H1 (cell line): ENCODE data around the gene IL6ST. TPM values are rescaled to one million over a fixed set of nuclear protein-coding genes. Genes with fewer than 3 reads are reported as not detected.
A peak's percentile ranks its signal among the peaks of the same experiment; 100 is the strongest.

ENCODE experiments used
- BRCA1 ChIP-seq: IDR thresholded peaks from 2 replicates; pipeline ENCODE4 v1.6.1; 2012; ENCODE audit warnings: low read depth, low read length, improper control_type of control experiment
- CEBPB ChIP-seq: IDR thresholded peaks from 2 replicates; pipeline ENCODE4 v1.6.1; 2012; ENCODE audit warnings: low read depth, low read length
- CREB1 ChIP-seq: IDR thresholded peaks from 2 replicates; pipeline ENCODE4 v1.6.1; 2012; ENCODE audit warnings: inconsistent platforms
- JUN ChIP-seq: IDR thresholded peaks from 2 replicates; pipeline ENCODE4 v1.6.1; 2011; ENCODE audit warnings: low read depth, mild to moderate bottlenecking, improper control_type of control experiment, low read length
- KDM1A ChIP-seq: fragments of 200-600, 300-600 bp; sonication (generic); IDR thresholded peaks from 2 replicates; pipeline ENCODE4 v1.7.1; 2016; ENCODE audit warnings: mild to moderate bottlenecking, low read length, borderline replicate concordance
- RNF2 ChIP-seq: fragments of 200-900, 300-1000 bp; sonication (generic); IDR thresholded peaks from 2 replicates; pipeline ENCODE4 v1.7.1; 2016; ENCODE audit warnings: borderline replicate concordance, low read depth, mild to moderate bottlenecking, antibody characterized with exemption, low read length; ENCODE audit not compliant: poor library complexity, severe bottlenecking; ENCODE audit errors: missing control alignments
- SAP30 ChIP-seq: fragments of 300-600 bp; sonication (generic); IDR thresholded peaks from 2 replicates; pipeline ENCODE4 v1.7.1; 2012; ENCODE audit warnings: low read length, moderate library complexity, mild to moderate bottlenecking, inconsistent platforms; ENCODE audit not compliant: insufficient read depth, insufficient replicate concordance
- SUZ12 ChIP-seq: fragments of 200-600 bp; sonication (generic); IDR thresholded peaks from 2 replicates; pipeline ENCODE4 v1.6.1; 2012; ENCODE audit warnings: mild to moderate bottlenecking, inconsistent platforms, low read length, moderate library complexity, mixed read lengths
- TCF12 ChIP-seq: IDR thresholded peaks from 2 replicates; pipeline ENCODE4 v1.6.1; 2011; ENCODE audit warnings: low read depth, mild to moderate bottlenecking, low read length
- polyA plus RNA-seq, 7 experiments: library from polyadenylated mRNA; depleted of rRNA in 3 of 7; stranded (reverse) in 5 of 7; unstranded in 2 of 7; fragments of >200 nt in 5 of 7; fragments of 200-250 nt in 2 of 7; gene quantifications; 1 replicate in 5 of 7; 2 replicates in 1 of 7; 4 replicates in 1 of 7; pipeline versions ENCODE4 v1.2.1 to v1.2.3, GENCODE V29; 2011 to 2013; ENCODE audit warnings: missing spikeins in 2 of 7, mixed read lengths in 2 of 7
- total RNA-seq: library from RNA; stranded (reverse); fragmentation: NEBNext Ultra II Directional; extraction: Animal tissue kit (Norgen Biotek cat#: 25700); gene quantifications from 2 replicates; pipeline ENCODE4 v1.2.1, GENCODE V29; 2021
- TF ChIP-seq, protein P1 (sequence below): fragments of 300-600 bp; sonication (generic); IDR thresholded peaks from 2 replicates; pipeline ENCODE4 v1.7.1; 2012; ENCODE audit warnings: low read length, moderate library complexity, mild to moderate bottlenecking, inconsistent platforms; ENCODE audit not compliant: insufficient replicate concordance

Gene IL6ST
- total and polyA plus RNA-seq, 2 of the 8 experiments (the other 6 are each of a cell fraction or from before 2014, with no cell fraction given) = 1.4 to 11.1 TPM

DNA sequence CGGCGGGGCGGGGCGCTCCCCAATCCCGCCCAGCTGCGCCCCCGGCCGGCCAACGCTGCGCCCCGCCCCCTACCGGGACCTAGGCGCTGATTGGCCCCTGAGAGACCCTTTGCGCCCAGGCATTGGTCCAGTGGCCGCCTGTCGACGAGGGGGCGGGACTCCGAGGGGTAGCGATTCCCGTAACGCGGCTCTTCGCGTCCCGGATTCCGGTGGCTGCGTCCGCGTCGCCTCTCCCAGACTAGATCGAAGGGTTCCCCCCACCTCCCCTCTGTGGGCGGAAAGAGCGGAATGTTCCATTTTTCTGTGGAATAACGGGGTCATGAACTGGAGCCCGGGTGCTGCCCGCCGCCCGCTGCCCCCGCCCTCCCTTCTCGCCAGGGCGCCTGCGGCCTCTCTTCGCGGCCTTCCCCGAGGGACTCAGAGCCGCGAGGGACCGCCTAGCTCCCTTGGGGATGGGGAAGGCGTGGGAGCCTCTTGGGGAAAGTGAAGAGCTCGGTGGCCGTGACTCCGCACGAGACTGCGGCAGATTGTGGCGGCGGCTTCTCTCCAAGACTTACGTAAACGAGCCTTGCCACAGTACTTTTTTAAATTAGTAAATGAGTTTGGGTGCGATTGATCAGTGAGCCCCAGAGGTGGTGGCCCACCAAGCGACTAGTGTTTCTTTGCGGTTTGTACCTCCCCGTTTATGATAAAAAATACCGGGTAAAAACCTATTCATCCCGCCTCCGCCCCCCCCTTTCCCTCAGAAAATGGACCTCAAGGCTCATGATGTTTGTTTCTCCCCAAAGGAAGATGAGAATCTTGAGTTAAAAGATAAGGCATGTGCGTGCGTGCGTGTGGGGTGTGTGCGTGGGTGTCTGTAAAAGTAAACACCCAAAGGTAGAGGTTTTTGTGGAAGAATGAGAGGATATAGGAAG is 493 bp upstream of the IL6ST start (continued):
- TF ChIP-seq, protein P1, sequence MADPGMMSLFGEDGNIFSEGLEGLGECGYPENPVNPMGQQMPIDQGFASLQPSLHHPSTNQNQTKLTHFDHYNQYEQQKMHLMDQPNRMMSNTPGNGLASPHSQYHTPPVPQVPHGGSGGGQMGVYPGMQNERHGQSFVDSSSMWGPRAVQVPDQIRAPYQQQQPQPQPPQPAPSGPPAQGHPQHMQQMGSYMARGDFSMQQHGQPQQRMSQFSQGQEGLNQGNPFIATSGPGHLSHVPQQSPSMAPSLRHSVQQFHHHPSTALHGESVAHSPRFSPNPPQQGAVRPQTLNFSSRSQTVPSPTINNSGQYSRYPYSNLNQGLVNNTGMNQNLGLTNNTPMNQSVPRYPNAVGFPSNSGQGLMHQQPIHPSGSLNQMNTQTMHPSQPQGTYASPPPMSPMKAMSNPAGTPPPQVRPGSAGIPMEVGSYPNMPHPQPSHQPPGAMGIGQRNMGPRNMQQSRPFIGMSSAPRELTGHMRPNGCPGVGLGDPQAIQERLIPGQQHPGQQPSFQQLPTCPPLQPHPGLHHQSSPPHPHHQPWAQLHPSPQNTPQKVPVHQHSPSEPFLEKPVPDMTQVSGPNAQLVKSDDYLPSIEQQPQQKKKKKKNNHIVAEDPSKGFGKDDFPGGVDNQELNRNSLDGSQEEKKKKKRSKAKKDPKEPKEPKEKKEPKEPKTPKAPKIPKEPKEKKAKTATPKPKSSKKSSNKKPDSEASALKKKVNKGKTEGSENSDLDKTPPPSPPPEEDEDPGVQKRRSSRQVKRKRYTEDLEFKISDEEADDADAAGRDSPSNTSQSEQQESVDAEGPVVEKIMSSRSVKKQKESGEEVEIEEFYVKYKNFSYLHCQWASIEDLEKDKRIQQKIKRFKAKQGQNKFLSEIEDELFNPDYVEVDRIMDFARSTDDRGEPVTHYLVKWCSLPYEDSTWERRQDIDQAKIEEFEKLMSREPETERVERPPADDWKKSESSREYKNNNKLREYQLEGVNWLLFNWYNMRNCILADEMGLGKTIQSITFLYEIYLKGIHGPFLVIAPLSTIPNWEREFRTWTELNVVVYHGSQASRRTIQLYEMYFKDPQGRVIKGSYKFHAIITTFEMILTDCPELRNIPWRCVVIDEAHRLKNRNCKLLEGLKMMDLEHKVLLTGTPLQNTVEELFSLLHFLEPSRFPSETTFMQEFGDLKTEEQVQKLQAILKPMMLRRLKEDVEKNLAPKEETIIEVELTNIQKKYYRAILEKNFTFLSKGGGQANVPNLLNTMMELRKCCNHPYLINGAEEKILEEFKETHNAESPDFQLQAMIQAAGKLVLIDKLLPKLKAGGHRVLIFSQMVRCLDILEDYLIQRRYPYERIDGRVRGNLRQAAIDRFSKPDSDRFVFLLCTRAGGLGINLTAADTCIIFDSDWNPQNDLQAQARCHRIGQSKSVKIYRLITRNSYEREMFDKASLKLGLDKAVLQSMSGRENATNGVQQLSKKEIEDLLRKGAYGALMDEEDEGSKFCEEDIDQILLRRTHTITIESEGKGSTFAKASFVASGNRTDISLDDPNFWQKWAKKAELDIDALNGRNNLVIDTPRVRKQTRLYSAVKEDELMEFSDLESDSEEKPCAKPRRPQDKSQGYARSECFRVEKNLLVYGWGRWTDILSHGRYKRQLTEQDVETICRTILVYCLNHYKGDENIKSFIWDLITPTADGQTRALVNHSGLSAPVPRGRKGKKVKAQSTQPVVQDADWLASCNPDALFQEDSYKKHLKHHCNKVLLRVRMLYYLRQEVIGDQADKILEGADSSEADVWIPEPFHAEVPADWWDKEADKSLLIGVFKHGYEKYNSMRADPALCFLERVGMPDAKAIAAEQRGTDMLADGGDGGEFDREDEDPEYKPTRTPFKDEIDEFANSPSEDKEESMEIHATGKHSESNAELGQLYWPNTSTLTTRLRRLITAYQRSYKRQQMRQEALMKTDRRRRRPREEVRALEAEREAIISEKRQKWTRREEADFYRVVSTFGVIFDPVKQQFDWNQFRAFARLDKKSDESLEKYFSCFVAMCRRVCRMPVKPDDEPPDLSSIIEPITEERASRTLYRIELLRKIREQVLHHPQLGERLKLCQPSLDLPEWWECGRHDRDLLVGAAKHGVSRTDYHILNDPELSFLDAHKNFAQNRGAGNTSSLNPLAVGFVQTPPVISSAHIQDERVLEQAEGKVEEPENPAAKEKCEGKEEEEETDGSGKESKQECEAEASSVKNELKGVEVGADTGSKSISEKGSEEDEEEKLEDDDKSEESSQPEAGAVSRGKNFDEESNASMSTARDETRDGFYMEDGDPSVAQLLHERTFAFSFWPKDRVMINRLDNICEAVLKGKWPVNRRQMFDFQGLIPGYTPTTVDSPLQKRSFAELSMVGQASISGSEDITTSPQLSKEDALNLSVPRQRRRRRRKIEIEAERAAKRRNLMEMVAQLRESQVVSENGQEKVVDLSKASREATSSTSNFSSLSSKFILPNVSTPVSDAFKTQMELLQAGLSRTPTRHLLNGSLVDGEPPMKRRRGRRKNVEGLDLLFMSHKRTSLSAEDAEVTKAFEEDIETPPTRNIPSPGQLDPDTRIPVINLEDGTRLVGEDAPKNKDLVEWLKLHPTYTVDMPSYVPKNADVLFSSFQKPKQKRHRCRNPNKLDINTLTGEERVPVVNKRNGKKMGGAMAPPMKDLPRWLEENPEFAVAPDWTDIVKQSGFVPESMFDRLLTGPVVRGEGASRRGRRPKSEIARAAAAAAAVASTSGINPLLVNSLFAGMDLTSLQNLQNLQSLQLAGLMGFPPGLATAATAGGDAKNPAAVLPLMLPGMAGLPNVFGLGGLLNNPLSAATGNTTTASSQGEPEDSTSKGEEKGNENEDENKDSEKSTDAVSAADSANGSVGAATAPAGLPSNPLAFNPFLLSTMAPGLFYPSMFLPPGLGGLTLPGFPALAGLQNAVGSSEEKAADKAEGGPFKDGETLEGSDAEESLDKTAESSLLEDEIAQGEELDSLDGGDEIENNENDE = no peak
- no peak for TF ChIP-seq BRCA1
- no peak for TF ChIP-seq SAP30
- no peak for TF ChIP-seq JUN
- TF ChIP-seq RNF2 = no peak
- peak; percentile 56; the same call in 1 of the 2 replicates for TF ChIP-seq CREB1
- no peak for TF ChIP-seq CEBPB
- no peak for TF ChIP-seq TCF12
- TF ChIP-seq KDM1A = no peak
- TF ChIP-seq SUZ12 = no peak
